Panc1 (cell line): ENCODE data around the gene FOXK1.

Experiments used
- CTCF ChIP-seq: fragments of 450-650 bp; IDR thresholded peaks from 2 replicates; pipeline ENCODE4 v1.5.1; 2017; ENCODE audit warnings: mild to moderate bottlenecking
- POLR2AphosphoS5 ChIP-seq: IDR thresholded peaks from 2 replicates; pipeline ENCODE4 v1.6.1; 2012; ENCODE audit warnings: mild to moderate bottlenecking, low read depth, low read length, moderate library complexity
- REST ChIP-seq, 2 experiments: IDR thresholded peaks; 2 replicates each; pipeline ENCODE4 v1.6.1; 2011 to 2012; ENCODE audit warnings: low read depth in 2 of 2, control low read depth in 1 of 2, low read length in 1 of 2, mild to moderate bottlenecking in 1 of 2, moderate library complexity in 1 of 2; ENCODE audit not compliant: insufficient read depth in 1 of 2

- TF ChIP-seq CTCF (no peak), POLR2AphosphoS5 (no peak), REST (IDR thresholded peaks at IDR 0.05; ENCODE audit: insufficient read depth in 1 of 2, low read depth in 2 of 2, low read length in 1 of 2) (no peak)
These were observed 133.0 kb downstream of the FOXK1 start for GRCh38 chr7:4815121-4815520.
